Aorta (tissue), 5 donors: ENCODE measurements around the gene NEUROD1. TPM values are rescaled to one million over a fixed set of nuclear protein-coding genes. Genes with fewer than 3 reads are reported as not detected.

ENCODE experiments used
- ATAC-seq: fragments of 200-7000 bp; cut with Tn5 transposase; one replicate; pipeline ENCODE4 v1.9.1; 2022; ENCODE audit warnings: moderate library complexity; ENCODE audit not compliant: low FRiP score
- DNase-seq, 2 donors: peaks; one replicate each; pipeline ENCODE4 v3.0.0-alpha.2; 2020
- H3K27ac ChIP-seq, 2 donors: one replicate each; pipeline ENCODE4 v1.5.1; 2013; ENCODE audit warnings: low read length in 2 of 2, mild to moderate bottlenecking in 2 of 2, moderate library complexity in 2 of 2, control low read depth in 1 of 2, inconsistent platforms in 1 of 2, low read depth in 1 of 2
- H3K27me3 ChIP-seq, 2 donors: one replicate each; pipeline ENCODE4 v1.6.1; 2013; ENCODE audit warnings: control low read depth in 1 of 2, low read length in 1 of 2, mild to moderate bottlenecking in 1 of 2, moderate library complexity in 1 of 2; ENCODE audit not compliant: insufficient read depth in 2 of 2, control insufficient read depth in 1 of 2
- H3K36me3 ChIP-seq, 2 donors: one replicate each; pipeline ENCODE4 v1.6.1; 2013; ENCODE audit warnings: control low read depth in 1 of 2, low read length in 1 of 2, mild to moderate bottlenecking in 1 of 2; ENCODE audit not compliant: insufficient read depth in 2 of 2, control insufficient read depth in 1 of 2
- H3K4me1 ChIP-seq, 2 donors: one replicate each; pipeline ENCODE4 v1.6.1; 2013; ENCODE audit warnings: low read length in 2 of 2, control low read depth in 1 of 2, mild to moderate bottlenecking in 1 of 2, moderate library complexity in 1 of 2; ENCODE audit not compliant: insufficient read depth in 2 of 2, control insufficient read depth in 1 of 2
- H3K4me3 ChIP-seq, 2 donors: one replicate each; pipeline ENCODE4 v1.5.1; 2013; ENCODE audit warnings: low read length in 2 of 2, control low read depth in 1 of 2, mild to moderate bottlenecking in 1 of 2
- H3K9me3 ChIP-seq: one replicate; pipeline ENCODE4 v1.6.1; 2013; ENCODE audit warnings: mild to moderate bottlenecking, low read length; ENCODE audit not compliant: control insufficient read depth
- WGBS, 2 donors: extraction: QIAGEN DNeasy Blood & Tissue Kit; methylation state at CpG; one replicate each; pipeline ENCODE4 v1.1.7; 2013; 5-methylcytosine and 5-hydroxymethylcytosine counted together
- intact Hi-C, 2 donors: fragments of 100-400 bp; cut with DNase I; formaldehyde crosslinking; loops; one replicate each; pipeline versions ENCODE4 v1.14.2 to v1.15.0; 2022
- polyA plus RNA-seq, 2 donors: library from polyadenylated mRNA; stranded (reverse); fragments of 200-250 nt; gene quantifications; one replicate each; pipeline ENCODE4 v1.2.3, GENCODE V29; 2013
- total RNA-seq, 2 donors: library from RNA; stranded (reverse); fragmentation: NEBNext Ultra II Directional; extraction: Animal tissue kit (Norgen Biotek cat#: 25700); gene quantifications; one replicate each; pipeline ENCODE4 v1.2.1, GENCODE V29; 2021
- donor health status: healthy with polysubstance abuse.
- donor health status: Bipolar disorder and iron deficiency.
- donor health status: DM: no; HTN: no; CAD: no.
- donor health status: DM: no; HTN: no; CAD: no.
- donor health status: DM: yes; HTN: yes; CAD: no.

NEUROD1 gene
- total and polyA plus RNA-seq, 4 donors: 1.5 TPM; not detected in 3

DNA sequence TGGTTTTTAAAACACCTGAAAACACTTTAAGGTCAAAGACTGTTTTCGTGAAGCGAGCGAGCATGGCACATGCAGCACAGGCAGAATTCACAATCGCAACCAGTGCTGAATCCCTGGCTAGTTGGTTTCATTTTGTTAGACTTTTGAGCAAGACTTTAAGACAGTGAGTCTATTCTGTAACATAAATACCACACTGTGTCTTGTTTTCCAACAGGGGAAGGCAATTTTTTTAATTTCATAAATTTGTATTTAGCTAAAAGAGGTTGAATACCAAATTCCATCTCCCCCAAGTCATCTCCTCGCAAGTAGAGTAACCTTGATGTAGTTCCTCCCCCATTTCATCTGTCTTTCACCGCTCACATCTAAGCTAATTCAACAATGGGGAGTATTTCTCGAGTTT, 24.8 kb downstream of the NEUROD1 start:
- H3K4me3 ChIP-seq: no peak overlapping the region
- WGBS, 2 donors: 29 to 33% methylated on average over 7 of the region's 7 CpGs
- no peaks in the 10 kb centered on the region for H3K4me1 ChIP-seq
- ATAC-seq: no peak
- H3K27me3 ChIP-seq: no peaks in the 10 kb centered on the region
- intact Hi-C loops: no loop called here
- no peak overlapping the region for H3K27ac ChIP-seq
- H3K36me3 ChIP-seq: no peaks in the 10 kb centered on the region
- no peak for DNase-seq
- no peaks in the 10 kb centered on the region for H3K9me3 ChIP-seq

DNA sequence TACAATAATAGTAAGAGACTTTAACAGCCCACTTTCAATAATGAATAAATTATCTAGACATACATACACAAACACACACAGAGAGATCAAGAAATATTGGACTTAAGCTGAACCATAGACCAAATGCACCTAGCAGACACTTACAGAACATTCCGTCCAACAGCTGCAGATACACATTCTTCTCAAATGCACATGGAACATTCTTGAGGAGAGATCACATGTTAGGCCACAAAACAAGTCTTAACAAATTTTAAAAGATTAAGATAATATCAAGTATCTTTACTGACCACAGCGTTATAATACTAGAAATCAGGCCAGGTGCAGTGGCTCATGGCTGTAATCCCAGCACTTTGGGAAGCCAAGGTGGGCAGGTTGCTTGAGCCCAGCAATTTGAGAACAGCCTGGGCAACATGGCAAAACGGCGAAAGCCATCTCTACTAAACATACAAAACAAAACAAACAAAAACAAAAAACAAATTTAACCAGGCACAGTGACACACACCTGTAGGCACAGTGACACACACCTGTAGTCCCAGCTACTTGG, 30.8 kb downstream of the NEUROD1 start:
- no peak overlapping the region for H3K27ac ChIP-seq
- ATAC-seq (no peak), DNase-seq (no peak)
- intact Hi-C loops: no loop called here
- 82 to 84% methylated on average over 4 of the region's 4 CpGs for WGBS, 2 donors
- H3K4me1 ChIP-seq: no peaks in the 10 kb centered on the region
- H3K36me3 ChIP-seq: no peaks in the 10 kb centered on the region
- no peaks in the 10 kb centered on the region for H3K9me3 ChIP-seq
- H3K4me3 ChIP-seq: no peak overlapping the region
- H3K27me3 ChIP-seq: no peaks in the 10 kb centered on the region

DNA sequence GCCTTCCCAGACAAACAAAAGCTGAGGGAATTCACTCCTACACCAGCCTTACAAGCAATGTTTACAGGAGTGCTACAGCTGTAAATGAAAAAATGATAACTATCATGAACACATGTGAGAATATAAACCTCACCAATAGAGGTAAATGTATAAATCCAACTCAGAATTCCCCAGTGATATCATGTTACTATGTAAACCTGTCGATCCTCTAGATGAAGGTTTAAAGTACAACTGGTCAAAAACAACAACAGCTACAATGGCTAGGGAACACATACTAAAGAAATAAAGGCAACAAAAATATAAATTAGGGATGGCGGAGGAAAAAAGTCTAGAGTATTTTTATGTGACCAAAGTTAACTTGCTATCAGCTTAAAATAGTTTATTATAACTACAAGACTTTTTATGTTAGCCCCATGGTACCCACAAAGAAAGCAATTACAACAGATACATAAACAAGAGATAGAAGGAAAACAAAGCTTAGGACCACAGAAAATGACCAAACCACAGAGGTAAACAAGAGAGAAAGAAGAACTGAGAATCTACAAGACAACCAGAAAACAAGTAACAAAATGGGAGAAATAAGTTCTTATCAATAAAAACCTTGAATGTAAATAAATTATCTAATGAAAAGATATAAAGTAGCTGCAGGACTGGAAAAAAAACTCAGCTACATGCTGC, 31.7 kb downstream of the NEUROD1 start:
- Histone ChIP-seq H3K27ac (no peak overlapping the region), H3K36me3 (no peaks in the 10 kb centered on the region), H3K27me3 (no peaks in the 10 kb centered on the region), H3K9me3 (no peaks in the 10 kb centered on the region), H3K4me1 (no peaks in the 10 kb centered on the region), H3K4me3 (no peak overlapping the region)
- ATAC-seq (no peak), DNase-seq (no peak)
- intact Hi-C loops: no loop called here
- WGBS, 2 donors: 59 to 77% methylated on average over 2 of the region's 2 CpGs

DNA sequence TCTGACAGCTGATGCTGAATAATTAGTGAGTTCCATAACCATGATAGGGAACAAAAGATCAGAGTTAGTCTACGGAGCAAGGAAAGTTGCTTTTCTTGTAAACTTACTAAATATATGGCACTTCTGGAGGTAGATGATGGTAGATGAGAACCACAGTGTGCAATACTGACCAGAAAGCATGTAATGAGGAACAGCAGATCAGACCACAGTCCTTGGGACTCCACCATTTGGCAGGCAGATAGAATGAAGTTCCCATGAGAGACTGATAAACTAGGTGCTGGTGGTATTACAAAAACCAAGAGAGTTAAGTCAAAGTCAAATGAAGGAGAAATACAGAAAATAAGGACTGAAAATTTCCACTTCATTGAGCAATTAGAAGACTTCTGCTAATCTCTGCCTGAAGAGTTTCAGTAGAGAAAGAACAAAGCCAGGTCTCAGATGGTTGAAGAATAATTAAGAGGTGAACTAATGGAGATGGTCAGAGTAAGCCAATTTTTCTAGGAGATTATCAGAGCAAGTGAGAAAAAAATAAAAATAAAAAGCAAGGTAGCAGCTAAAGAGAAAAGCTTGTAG, 33.8 kb downstream of the NEUROD1 start:
- ATAC-seq: no peak
- Histone ChIP-seq H3K27me3 (no peaks in the 10 kb centered on the region), H3K4me3 (no peak overlapping the region), H3K4me1 (no peaks in the 10 kb centered on the region), H3K36me3 (no peaks in the 10 kb centered on the region), H3K9me3 (no peaks in the 10 kb centered on the region), H3K27ac (no peak overlapping the region)
- DNase-seq: no peak
- 71 to 83% methylated on average over 1 of the region's 1 CpG for WGBS, 2 donors
- intact Hi-C loops: no loop called here

DNA sequence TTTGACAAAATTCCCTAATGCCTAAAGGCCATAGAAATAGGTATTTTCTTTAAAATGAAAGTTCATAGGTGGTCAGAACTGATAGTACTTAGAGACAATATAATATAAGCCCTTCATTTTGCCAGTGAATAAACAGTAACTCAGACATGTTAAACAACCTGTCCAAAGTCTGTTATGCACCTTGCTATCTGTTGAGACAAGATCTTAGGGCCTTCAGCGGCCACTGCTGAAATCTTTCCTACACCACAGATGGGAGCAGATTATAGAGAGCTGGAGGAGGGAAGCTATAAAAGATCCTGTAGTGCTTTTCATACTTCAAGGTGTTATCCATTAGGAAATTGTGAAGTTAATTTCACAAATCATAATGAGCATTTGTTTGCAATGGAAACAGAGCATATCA, 37.2 kb downstream of the NEUROD1 start:
- no peak overlapping the region for H3K27ac ChIP-seq
- no peaks in the 10 kb centered on the region for H3K4me1 ChIP-seq
- WGBS, 2 donors: 77 to 83% methylated on average over 1 of the region's 1 CpG
- H3K27me3 ChIP-seq: no peaks in the 10 kb centered on the region
- no peaks in the 10 kb centered on the region for H3K36me3 ChIP-seq
- H3K4me3 ChIP-seq: no peak overlapping the region
- DNase-seq (no peak), ATAC-seq (no peak)
- intact Hi-C loops: no loop called here
- no peaks in the 10 kb centered on the region for H3K9me3 ChIP-seq

DNA sequence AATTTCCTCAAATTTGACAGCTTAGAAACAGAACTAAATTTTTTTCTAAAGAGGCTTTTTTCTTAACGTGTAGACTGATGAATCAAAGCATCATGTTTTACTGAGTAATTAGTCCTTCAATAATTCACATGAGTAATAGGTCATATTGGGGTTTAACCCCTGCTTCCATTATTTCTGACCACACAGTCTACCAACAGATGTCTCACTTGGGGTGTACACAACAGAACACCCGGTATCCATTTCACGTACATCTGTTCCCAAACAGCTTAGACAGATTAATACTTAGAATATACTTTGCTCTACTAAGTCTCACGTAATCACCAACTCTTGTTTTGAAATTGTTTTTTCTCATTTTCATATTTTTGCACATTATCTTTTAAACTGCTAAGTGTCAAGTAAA, 38.2 kb downstream of the NEUROD1 start:
- no peak overlapping the region for H3K4me3 ChIP-seq
- H3K9me3 ChIP-seq: no peaks in the 10 kb centered on the region
- ATAC-seq (no peak), DNase-seq (no peak)
- no peaks in the 10 kb centered on the region for H3K36me3 ChIP-seq
- no peaks in the 10 kb centered on the region for H3K4me1 ChIP-seq
- 66 to 76% methylated on average over 4 of the region's 4 CpGs for WGBS, 2 donors
- H3K27me3 ChIP-seq: no peaks in the 10 kb centered on the region
- no peak overlapping the region for H3K27ac ChIP-seq
- intact Hi-C loops: no loop called here

DNA sequence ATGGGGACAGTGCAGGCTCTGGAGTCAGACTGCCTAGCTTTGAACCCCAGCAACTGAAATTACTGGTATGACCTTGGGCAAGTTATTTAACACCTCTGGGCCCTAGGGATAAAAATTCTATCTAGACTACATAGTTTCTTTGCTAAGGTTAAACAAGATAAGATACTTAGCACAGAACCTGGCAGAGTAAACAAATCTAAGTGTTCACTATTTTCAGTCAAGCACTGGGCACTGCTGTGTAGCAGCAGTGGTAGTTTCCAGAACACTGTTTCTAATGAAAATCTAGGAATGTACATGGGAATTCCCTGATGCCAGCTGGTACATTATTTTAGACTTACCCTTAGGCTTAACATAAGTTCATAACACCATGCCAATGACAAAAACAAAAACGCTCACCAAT, 40.6 kb downstream of the NEUROD1 start:
- Histone ChIP-seq H3K4me1 (no peaks in the 10 kb centered on the region), H3K36me3 (no peaks in the 10 kb centered on the region), H3K9me3 (no peaks in the 10 kb centered on the region), H3K27me3 (no peaks in the 10 kb centered on the region), H3K27ac (no peak overlapping the region), H3K4me3 (no peak overlapping the region)
- 28 to 32% methylated on average over 1 of the region's 1 CpG for WGBS, 2 donors
- intact Hi-C loops: no loop called here
- no peak for DNase-seq
- no peak for ATAC-seq

DNA sequence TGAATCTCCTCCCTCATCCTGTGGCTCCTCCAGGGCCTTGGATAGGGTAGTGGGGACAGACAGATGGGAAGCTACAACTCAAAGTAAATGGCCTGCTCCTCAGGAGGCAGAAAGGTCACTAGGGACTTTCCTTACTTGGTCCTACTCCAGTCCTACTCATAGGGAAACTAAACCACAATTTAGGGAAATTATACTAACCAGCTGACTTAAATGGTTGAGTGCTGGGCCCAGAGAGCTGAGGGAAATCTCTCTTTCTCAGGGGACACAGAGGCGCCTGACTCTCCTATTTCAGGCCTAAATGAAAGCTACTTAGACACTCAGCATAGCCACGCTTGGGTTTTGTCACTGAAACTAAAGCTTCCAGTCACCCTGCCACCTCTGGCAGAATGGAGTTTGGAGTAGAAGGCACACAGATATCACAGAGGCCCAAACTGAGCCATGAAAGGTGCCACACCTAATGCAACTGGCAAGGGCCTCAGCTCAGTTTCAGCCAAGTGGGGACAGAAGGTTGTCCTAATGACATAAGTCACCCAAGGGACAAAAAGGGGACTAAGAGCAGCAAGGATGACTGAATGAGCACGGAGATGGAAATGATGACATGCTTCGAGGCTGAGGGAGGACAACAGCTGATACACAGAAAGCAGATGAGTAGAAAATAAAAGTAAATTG, 47.5 kb downstream of the NEUROD1 start:
- H3K4me3 ChIP-seq: no peak overlapping the region
- no peaks in the 10 kb centered on the region for H3K27me3 ChIP-seq
- intact Hi-C loops: no loop called here
- DNase-seq: no peak
- peaks cover 2% of the 10 kb centered on the region for H3K9me3 ChIP-seq
- H3K27ac ChIP-seq: no peak overlapping the region
- WGBS, 2 donors: 81 to 82% methylated on average over 4 of the region's 4 CpGs
- H3K4me1 ChIP-seq: no peaks in the 10 kb centered on the region
- no peaks in the 10 kb centered on the region for H3K36me3 ChIP-seq
- ATAC-seq: no peak
